GM15510 (cell line): ENCODE measurements around the gene EXOC4.

Experiments used
- POLR2A ChIP-seq: IDR thresholded peaks from 3 replicates; pipeline ENCODE4 v1.6.1; 2011; ENCODE audit warnings: borderline replicate concordance; ENCODE audit not compliant: insufficient read length; ENCODE audit errors: extremely low read depth

Gene EXOC4

DNA sequence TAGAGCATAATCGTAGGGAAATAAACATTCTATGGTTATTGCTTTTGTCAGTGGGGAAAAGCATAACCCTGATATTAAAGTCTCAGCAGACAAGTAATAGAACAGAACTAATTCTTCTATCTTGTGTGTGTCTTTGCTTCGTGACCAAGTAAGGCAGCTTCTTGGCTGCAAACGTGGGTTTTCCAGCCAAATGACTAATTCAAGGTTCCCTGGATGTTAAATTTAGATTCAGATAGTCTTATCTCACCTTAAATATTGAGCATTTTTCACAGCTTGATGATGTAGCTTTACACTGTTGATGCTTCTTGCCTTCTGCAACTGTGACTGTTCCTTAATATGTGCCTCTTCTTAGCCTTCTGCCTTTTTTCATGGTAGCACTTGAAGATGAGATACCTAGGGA, 113.0 kb downstream of the EXOC4 start:
- no peak for TF ChIP-seq POLR2A

DNA sequence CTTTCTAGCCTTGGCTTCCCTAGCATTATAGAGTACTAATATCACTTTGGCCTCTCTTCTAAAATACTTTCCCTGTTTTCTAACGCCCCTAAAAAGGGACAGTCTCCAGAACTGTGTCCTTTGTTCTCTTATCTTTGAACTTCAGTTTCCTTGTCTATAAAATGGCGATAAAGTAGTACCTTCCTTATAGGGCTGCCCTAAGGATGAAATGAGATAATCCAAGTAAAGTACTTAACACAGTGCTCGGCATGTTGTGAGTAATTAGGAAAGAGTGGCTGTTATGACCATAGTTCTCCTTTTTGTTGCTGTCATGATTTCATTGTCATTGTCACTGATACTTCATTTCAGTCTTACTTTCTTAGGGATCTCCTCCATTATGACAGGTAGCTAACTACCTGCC, 114.7 kb downstream of the EXOC4 start:
- TF ChIP-seq POLR2A, result no peak

DNA sequence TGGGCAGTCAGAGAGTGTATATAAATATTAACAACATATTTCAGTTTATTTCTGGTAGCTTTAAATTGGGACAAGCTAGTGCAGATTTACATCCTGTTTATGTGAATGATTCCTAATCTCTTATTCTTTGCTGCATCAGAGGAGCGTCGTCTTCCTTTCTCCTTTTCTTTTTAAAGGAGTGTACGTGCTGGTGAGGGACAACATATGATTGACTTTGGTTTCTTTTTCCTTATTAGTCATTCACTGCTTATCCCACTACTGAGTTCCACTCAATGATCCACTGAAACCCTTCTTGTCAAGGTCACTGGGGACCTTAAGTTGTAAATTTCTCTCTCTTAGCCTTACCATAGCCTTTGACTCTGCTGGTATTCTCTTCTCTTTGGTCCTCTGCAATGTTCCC, 116.3 kb downstream of the EXOC4 start:
- TF ChIP-seq POLR2A, result no peak

GRCh38 chr7:133371616-133372015, 118.7 kb downstream of the EXOC4 start:
- no peak for TF ChIP-seq POLR2A

GRCh38 chr7:133372337-133372736, 119.5 kb downstream of the EXOC4 start:
- TF ChIP-seq POLR2A, result no peak

DNA sequence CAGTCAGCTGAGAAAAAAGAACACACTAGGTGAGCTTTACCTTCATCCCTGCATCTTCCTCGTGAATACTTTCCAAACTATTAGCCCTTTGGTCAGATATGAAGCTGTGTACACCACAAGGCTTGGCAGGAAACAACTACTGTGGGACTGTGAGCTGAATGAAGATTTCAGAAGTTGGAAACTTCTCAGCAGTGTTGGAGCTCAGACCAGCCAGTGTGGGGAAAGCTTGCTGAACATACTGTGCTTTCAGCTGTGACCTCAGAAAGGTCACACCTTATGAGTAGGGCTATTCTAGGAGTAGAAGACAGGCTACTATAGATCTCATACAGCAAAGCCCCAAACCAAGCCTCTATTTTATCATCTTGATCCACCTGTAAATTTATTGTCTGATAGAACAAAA, 123.6 kb downstream of the EXOC4 start:
- TF ChIP-seq POLR2A, result no peak

- no peak for TF ChIP-seq POLR2A
Measured at GRCh38 chr7:133381965-133382364, 129.1 kb downstream of the EXOC4 start.

- no peak for TF ChIP-seq POLR2A
Measured at GRCh38 chr7:133382775-133383559, 130.1 kb downstream of the EXOC4 start.

DNA sequence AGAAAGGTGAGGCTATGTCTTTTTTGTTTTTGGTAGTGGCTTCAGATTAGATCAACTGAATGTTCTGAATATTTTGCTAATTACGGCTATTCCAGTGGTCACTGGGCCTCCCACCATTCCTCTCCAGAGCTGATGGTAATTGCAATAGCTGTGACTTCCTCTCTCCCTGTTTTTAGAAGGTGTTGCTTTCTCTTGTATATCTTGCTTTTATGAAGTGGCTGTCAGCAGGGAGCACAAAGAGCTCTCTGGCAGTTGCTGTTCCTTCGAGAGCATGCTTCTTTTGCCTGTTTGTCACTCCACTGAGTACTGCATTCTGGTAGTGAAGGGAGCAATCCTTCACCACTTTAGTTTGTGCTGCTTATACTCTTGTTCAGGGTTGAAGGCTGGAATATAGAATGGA, 133.3 kb downstream of the EXOC4 start:
- TF ChIP-seq POLR2A, result no peak

DNA sequence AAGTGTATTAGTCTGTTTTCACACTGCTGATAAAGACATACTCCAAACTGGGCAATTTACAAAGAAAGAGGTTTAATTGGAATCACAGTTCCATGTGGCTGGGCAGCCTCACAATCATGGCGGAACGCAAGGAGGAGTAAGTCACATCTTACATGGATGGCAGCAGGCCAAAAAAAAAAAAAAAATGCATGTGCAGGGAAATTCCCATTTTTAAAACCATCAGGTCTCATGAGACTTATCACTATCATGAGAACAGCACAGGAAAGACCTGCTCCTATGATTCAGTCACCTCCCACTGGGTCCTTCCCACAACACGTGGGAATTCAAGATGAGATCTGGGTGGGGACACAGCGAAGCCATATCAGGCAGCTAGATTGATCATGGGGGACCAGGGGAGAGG, 136.8 kb downstream of the EXOC4 start:
- no peak for TF ChIP-seq POLR2A

DNA sequence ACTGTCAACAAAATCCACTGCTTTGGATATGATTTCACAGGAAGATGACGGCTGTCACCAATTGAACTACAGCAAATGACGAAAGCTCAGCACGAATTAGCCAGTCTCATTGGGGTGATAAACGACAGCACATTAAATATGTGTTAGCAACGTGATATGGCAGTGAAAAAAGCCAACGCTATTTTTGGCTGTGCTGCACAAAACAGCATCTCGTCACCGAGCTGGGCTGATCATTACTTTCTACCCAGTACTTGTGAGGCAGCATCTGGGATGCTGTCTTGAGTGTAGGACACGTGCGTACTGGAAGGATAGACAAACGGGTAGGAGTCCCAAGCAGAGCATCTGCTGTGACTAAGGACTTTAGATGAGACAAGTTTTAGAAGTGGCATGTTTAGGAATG, 138.3 kb downstream of the EXOC4 start:
- TF ChIP-seq POLR2A, result no peak

DNA sequence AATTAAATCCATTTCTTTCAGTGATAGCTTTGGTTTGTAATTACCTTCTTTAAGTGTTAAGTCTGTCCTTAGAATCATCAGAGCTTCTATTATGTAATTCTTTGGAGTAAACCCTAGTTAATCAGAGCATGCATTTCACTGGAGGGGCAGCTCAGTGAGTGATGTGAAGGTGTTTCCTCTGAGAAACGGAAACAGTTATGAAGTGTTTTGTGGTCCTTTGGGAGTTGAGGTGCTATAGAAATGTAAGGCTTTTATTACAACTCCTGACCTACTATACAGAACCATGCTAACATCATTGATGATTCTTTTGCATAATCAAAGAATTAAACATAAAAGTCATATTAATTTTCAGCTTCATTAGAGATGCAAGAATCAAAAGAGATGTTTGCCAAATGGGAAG, 141.5 kb downstream of the EXOC4 start:
- no peak for TF ChIP-seq POLR2A

- no peak for TF ChIP-seq POLR2A
Measured at GRCh38 chr7:133395551-133395950, 142.7 kb downstream of the EXOC4 start.

DNA sequence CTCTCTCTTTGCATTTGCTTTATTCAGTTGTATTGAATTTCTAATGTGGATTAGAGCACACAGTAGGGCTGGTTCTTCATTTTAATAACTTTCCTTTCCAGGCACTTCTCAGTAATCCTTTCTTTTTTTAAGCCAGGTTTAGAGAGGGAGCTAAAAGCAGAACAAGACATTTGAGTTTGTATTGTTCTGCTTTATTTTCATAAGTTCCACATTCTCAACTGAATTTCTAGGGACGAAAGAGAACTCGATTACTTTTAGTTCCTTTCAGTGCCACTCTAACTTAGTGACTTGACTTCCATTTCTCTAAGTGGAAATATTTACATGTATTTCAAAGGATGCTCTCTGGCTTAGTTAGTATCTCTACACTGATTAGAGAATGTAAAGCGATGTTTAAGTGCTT, 145.6 kb downstream of the EXOC4 start:
- TF ChIP-seq POLR2A, result no peak

DNA sequence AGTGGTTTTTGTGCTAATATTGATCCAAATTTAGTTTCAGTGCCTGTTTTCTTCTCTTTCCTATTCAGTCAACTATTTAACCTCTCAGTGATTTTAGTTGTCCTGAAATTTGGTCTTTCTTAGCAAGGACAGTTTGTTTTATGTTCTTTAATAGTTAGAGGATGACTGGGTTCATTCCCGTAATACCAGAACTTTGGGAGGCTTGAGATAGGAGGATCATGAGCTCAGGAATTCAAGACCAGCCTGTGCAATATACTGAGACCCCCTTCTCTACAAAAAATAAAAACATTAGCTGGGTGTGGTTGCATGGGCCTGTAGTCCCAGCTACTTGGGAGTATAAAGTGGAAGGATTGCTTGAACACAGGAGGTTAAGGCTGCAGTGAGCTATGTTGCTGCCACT, 148.3 kb downstream of the EXOC4 start:
- no peak for TF ChIP-seq POLR2A

DNA sequence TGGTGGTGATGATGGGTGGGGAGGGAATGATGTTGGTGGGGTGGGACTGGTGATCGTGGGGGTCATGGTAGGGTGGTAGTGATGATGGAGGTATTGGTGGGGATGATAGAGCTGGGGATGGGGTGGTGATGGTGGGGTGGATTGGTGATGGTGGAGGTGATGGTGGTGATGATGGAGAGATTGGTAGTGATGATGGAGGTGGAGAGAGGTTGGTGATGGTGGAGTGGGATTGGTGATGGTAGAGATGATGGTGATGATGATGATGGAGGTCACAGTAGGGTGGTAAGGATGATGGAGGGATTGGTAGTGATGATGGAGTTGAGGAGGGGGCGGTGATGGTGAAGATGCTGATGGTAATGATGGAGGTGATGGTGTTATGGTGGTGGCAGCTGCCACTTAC, 155.3 kb downstream of the EXOC4 start:
- TF ChIP-seq POLR2A, result no peak

GRCh38 chr7:133409421-133409820, 156.5 kb downstream of the EXOC4 start:
- no peak for TF ChIP-seq POLR2A
